Measurements from ENCODE around the gene ZNF672.
"Not testable (repeated sequence)": the region's sequence is repeated elsewhere in the genome, so short reads cannot be mapped to it uniquely, and the experiment has no call there.

Gene ZNF672

GRCh38 chr1:248798791-248799190 is 39.2 kb upstream of the ZNF672 start:
- no peak for DNase-seq (ENCODE audit: low read depth)
- no peak for TF ChIP-seq CTCF (IDR thresholded peaks at IDR 0.05; ENCODE audit: control insufficient read depth, extremely low read depth, insufficient read depth)
- no peak overlapping the region for H3K4me3 ChIP-seq (ENCODE audit: low read depth, low read length)

GRCh38 chr1:248800459-248800858 is 37.6 kb upstream of the ZNF672 start:
- H3K4me3 ChIP-seq (ENCODE audit: low read depth, low read length): no peak overlapping the region
- DNase-seq (ENCODE audit: low read depth): no peak
- no peak for TF ChIP-seq CTCF (IDR thresholded peaks at IDR 0.05; ENCODE audit: control insufficient read depth, extremely low read depth, insufficient read depth)

GRCh38 chr1:248802454-248802853 is 35.6 kb upstream of the ZNF672 start:
- TF ChIP-seq CTCF (IDR thresholded peaks at IDR 0.05; ENCODE audit: control insufficient read depth, extremely low read depth, insufficient read depth): no peak
- no peak overlapping the region for H3K4me3 ChIP-seq (ENCODE audit: low read depth, low read length)
- DNase-seq (ENCODE audit: low read depth): peak; percentile 4

- not testable (repeated sequence) for H3K4me3 ChIP-seq (ENCODE audit: low read depth, low read length); DNase-seq (ENCODE audit: low read depth)
Observed at GRCh38 chr1:248803501-248803900, 34.5 kb upstream of the ZNF672 start.

GRCh38 chr1:248804771-248805681 is 33.0 kb upstream of the ZNF672 start:
- TF ChIP-seq CTCF (IDR thresholded peaks at IDR 0.05; ENCODE audit: control insufficient read depth, extremely low read depth, insufficient read depth): no peak
- no peak overlapping the region for H3K4me3 ChIP-seq (ENCODE audit: low read depth, low read length)
- DNase-seq (ENCODE audit: low read depth): no peak

GRCh38 chr1:248805876-248806275 is 32.1 kb upstream of the ZNF672 start:
- DNase-seq (ENCODE audit: low read depth): no peak
- H3K4me3 ChIP-seq (ENCODE audit: low read depth, low read length): no peak overlapping the region
- TF ChIP-seq CTCF (IDR thresholded peaks at IDR 0.05; ENCODE audit: control insufficient read depth, extremely low read depth, insufficient read depth): no peak

GRCh38 chr1:248807067-248807737 is 30.8 kb upstream of the ZNF672 start:
- H3K4me3 ChIP-seq (ENCODE audit: low read depth, low read length): no peak overlapping the region
- DNase-seq (ENCODE audit: low read depth): peak; percentile 10
- TF ChIP-seq CTCF (IDR thresholded peaks at IDR 0.05; ENCODE audit: control insufficient read depth, extremely low read depth, insufficient read depth): peak; percentile 98

Data from LNCaP clone FGC (cell line).